Measurements from ENCODE around the gene DLGAP1.
"Not testable (repeated sequence)": the region's sequence is repeated elsewhere in the genome, so short reads cannot be mapped to it uniquely, and the experiment has no call there.

Gene DLGAP1

DNA sequence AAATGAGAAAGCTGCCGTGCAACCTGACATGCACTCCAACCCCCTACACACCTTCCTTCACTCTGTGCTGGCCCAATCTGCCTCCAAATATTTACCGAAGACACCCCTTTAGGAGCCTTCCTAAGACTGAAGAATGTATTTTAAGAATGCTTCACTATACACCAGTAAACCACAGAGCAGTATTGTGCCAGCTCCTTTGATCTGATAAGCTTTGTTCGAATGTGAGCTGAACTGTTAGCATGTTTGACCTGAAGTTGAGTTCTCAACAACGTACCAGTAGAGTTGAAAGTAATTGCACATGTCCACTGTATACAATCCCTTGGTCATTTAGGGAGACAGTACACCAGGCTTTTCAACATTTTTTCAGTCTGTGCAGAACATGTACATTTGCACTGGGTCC, 745.9 kb downstream of the DLGAP1 start:
- DNase-seq, result no peak

DNA sequence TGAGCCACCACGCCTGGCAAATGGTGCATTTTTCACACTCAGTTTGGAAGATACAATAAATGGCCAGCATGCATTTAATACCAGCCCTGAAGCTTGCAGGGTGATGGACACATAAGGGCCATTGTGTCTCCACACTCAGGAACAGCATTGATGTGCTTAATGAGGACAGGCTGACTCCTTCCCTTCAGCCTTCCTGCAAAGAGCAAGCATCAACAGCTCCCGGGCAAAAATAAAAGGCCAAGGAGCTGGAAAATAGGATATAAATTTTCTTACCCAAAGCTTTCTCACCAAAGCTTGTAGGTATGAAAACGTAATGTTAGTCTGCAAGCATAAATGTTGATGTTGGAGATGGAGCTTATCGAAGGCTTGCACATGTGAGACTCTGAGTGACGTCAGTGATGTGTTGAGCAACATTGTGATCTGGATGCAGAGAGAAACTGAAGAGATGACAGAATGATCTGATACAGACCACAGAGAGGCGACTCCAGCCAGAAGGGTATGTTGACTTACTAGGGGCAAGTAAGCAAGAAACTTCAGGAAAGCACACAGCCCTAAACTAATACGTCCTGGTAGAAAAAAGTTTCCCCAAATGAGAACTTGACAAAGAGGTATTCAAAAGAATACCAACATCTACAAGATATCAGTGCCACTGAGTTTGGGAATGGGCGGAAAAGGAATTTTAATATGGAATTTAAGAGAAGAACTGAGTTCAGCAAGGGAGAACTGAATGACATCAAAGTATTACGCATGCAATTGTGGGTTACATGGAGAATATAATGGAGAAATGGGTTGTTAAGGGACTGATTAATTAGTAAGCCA, 748.6 kb downstream of the DLGAP1 start:
- DNase-seq, result no peak

DNA sequence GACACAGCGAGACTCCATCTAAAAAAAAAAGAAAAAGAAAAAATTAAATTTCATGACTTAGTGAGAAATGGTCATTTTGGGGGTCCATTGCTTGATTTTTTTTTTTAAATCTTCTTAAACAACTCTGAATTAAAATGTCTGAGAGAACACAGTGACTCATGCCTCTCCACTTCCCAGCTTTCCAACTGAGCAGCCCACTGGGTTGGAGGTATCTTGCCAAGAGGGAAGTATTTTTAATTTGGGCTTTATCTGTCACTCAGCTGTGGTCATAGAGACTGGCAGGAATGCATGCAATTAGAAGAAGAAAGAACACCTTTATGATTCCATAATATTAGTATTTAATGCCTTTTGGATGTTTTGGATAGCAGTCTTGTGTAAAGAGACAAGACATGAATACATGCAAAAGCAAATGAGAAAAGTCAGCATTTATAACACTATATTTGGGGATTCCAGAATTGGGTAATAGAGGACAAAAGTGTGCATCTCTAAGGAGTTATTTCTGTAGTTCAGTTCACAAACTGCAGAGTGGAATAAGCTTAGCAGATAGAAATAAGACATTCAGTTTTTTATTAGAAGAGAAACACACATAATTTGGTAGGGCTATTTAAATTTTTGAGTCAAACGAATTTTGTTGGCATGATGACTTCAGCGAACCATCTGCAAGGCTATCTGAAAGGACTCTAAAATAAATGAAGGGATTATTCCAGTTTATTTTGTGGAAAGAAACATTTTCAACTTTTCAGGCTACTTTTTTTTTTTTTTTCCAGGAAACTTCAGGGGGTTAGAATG, 750.4 kb downstream of the DLGAP1 start:
- DNase-seq, result no peak

DNA sequence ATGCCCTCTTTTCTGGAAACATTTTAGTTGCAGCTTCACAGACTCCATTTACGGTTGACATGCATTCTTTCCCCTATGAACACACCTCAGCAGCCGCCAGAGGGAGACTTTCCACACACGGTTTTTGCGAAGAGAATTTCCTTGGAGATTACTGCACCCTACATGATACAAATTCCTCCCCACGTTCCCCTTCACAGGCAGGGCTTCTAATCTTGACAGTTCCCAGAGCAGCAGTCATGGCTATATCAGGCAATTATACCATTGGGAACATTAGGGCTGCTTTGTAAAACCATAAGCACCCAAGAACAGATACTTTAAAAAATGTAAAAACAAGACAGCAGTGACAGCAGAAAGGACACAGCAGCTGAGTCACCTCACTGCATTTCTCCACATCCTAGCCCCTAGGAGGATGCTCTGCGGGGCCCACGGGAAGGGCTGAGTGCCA, 751.4 kb downstream of the DLGAP1 start:
- no peak for DNase-seq

DNA sequence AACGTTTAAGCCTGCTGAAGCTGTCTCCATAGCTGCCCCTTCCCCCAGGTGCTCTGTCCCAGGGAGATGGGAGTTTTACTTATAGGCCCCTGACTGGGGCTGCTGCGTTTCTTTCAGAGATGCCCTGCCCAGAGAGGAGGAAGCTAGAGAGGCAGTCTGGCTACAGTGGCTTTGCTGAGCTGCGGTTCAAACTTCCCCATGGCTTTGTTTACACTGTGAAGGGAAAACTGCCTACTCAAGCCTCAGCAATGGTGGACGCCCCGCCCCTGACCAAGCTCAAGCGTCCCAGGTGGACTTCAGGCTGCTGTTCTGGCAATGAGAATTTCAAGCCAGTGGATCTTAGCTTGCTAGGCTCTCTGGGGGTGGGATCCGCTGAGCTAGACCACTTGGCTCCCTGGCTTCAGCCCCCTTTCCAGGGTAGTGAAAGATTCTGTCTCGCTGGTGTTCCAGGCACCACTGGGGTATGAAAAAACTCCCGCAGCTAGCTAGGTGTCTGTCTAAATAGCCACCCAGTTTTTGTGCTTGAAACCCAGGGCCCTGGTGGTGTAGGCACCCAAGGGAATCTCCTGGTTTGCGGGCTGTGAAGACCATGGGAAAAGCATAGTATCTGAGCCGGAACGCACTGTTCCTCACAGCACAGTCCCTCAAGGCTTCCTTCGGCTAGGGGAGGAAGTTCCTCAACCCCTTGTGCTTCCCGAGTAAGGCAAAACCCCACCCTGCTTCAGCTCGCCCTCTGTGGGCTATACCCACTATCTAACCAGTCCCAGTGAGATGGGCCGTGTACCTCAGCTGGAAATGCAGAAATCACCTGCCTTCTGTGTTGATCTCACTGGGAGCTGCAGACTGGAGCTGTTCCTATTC, 755.2 kb downstream of the DLGAP1 start:
- DNase-seq, result not testable (repeated sequence)

DNA sequence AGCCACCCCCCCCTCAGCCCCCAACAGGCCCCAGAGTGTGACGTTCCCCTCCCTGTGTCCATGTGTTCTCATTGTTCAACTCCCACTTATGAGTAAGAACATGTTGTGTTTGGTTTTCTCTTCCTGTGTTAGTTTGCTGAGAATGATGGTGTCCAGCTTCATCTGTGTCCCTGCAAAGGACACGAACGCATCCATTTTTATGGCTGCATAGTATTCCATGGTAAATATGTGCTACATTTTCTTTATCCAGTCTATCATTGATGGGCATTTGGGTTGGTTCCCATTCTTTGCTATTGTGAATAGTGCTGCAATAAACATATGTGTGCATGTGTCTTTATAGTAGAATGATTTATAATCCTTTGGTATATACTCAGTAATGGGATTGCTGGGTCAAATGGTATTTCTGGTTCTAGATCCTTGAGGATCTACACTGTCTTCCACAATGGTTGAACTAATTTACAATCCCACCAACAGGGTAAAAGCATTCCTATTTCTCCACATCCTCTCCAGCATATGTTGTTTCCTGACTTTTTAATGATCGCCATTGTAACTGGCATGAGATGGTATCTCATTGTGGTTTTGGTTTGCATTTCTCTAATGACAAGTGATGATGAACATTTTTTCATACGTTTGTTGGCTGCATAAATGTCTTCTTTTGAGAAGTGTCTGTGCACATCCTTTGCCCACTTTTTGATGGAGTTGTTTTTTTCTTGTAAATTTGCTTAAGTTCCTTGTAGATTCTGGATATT, 760.9 kb downstream of the DLGAP1 start:
- not testable (repeated sequence) for DNase-seq

DNA sequence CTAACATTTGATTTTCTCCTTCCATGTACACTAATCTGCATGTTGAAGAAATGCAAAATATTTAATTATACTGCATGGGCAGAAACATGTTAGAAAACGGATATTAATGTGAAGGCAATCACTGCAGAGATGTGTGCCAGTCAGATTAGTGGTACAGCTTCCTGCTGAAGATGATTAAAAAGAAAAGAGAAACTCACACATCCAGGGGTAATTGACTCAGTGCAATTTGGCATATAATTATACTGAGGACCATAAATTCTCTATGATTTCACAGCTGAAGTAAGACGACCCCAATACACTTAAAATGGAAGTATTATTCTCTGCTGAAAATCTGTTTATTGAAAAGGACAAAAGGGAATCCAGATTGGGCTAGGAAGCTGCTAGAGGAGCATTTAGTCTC, 761.7 kb downstream of the DLGAP1 start:
- DNase-seq, result no peak

DNA sequence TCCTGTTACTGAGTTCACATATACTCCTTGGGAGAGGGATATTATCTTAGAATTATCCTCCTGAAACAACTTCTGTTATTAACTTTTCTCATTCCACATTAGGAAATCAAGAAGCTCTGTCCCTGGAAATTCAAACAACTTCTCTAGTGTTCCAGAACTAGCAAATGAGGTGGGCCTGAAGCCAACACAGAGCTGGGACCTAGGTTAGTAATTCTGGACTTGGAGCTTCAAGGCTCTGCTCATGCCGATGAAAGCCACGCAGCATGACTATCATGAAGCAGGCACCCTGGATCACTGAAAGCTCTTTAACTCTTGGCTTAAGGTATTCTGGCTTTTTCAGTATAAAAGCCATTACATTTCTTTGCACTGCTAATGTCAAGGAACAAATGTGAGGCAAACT, 762.4 kb downstream of the DLGAP1 start:
- DNase-seq, result no peak

DNA sequence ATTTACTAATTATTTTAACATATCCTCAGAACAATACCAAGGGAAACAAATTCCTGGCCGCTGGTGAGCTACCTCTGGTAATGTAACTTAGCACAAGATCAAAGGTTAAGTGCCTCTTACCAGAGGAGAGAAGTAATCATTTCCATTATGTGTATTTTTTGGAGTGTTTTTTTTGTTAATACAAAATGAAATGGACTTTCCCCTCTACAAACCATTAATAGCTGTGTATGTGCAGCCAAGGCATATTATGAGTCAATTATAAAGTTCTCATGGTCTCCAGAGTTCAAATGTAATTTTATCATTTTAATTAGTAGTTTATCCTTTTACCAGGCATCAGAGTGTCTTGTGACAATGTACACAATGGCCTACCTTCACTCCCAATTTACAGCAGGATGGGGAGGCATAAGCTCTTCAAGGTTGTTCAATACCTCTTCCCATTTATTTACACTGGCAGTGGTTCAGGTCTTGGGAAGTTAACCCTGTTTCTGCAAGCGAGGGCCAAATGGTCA, 762.9 kb downstream of the DLGAP1 start:
- DNase-seq, result no peak

DNA sequence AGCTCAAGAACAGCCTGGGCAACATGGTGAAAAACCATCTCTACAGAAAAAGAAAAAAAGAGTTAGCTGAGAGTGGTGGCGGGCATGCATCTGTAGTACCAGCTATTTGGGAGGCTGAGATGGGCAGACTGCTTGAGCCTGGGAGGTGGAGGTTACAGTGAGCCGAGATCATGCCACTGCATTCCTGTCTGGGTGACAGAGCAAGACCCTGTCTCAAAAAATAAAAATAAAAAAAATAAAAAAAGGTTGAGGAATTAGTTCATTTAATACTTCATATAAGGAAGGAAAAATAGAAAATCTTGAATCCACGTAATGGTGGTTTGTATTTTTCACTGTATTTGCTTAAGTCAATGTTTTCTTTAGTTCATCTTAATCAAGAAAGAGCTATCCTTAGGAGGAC, 763.4 kb downstream of the DLGAP1 start:
- DNase-seq, result no peak

DNA sequence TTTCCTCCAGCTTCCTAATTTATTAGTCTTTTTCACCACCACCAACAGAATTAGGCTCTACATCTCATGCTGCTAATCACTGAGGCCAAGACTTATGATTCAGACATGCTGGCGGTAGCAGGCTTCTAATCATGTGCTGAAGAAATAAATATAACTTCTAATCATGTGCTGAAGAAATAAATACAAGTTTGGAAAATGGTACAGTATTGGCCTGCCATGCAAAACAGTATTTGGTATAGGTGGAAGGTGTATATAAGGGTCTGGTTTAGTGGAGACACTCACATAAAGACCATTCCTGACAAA, 764.4 kb downstream of the DLGAP1 start:
- no peak for DNase-seq

DNA sequence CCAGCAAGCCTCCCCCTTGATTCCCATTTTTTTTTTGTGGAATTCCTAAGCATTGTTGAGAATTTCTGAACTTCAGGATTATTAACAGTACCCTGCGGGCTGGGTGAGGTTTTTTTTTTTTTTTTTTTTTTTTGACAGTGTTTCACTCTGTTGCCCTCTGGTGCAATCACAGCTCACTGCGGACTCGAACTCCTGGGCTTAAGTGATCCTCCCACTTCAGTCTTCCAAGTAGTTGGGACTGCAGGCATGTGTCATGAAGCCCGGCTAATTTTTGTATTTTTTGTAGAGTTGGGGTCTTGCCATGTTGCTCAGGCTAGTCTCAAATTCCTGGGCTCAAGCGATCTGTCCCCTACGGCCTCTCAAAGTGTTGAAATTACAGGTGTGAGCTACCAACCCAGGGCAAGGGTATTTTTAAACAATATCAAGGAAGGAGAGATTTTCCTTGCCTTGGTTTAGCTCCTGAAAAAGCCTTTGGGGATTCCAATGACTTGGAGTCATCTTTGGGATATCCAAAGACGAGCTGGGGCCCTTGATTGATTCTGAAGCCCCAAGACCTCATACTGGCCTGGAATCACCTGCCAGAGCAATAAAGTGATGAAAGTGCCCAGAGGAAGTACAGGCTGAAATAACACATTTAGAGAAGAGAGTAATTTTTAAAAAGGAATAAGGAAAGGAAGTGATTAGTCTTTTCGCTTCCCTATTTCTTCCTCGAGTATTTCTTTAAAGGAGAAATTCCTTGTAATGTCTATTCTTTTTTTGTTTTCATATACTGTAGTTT, 764.9 kb downstream of the DLGAP1 start:
- no peak for DNase-seq

DNA sequence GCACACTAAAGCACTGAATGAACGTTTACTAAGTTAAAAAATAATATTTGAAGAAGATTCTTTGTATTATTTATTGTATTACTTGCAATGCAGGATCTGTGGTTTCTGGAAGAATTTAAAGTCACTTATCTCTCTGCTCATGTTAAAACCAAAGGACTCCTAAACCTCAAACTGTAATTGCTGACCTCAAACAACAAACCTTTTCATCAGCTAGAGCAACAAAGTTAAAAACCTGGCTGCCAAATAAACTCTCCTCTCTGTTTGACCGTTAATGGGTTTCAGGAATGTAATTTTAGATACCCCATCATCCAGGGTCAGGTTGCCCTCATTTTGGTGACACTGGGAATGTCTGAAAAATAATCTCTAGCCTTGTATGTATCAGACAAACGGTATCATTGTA, 766.0 kb downstream of the DLGAP1 start:
- DNase-seq, result no peak

DNA sequence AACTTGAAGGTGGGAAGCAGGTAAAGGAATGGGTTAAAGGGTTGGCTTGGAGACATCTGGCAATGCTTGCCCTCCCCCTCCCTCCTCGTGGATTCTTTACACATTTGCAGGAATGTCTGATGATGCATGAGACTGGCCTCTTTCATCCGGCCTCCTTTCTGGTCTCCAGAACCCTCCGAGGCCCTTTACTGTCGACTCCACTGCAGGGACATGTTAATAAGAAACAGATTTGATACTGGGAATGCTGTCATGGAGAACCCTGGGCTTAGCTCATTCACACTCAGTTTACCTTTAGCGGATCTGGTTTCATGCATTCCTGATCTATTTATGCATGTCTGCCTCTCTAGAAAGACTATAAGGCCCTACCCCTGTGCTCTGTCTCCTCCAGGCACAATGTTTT, 766.4 kb downstream of the DLGAP1 start:
- no peak for DNase-seq

DNA sequence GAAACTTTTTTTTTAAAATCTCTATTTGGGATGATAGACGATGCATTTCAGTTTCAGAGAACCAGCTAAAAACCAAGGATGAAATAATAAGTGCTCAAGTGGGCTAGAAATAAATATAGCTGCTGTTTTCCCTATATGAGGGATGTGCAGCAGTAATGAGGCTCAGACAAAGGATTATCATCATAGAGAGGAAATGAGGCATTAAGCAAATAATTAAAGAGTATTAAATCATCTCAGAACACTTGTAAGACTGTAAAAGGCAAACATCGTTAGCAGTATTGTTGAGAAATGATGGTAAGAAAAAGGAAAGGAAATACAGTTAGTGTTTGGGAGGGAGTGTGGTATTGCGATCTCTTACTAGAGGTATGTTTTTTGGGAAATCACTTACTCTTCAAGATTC, 771.6 kb downstream of the DLGAP1 start:
- DNase-seq, result no peak

DNA sequence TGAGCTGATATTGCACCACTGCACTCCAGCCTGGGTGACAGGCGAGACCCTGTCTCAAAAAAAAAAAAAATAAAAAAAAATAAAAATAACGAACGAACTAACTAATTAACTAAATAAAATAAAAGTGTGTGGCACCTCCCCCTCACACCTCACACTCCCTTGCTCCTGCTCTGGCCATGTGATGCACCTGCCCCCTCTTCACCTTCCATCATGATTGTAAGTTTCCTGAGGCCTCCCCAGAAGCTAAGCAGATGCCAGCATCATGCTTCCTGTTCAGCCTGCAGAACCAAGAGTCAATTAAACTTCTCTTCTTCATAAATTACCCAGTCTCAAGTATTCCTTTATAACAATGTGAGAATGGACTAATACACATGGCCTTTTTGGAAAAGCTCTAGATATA, 773.0 kb downstream of the DLGAP1 start:
- no peak for DNase-seq

DNA sequence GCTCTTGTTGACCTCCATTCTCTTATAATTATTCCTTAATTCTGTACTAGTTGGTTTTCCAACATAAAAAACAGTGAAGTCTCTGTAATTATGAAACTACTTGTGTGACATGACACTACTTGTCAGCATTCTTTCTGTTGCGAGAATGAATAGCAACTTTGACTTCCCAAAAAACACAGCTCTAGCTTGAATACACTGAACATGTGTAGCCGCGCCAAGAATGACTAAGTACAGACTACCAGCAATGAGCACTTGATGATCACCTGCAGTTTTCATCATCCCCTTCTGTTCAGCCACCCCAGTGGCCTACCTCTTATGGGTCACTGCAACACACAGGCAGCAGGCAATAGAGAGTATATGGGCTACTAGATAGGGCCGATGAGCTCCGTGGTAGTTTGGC, 775.9 kb downstream of the DLGAP1 start:
- DNase-seq, result no peak

DNA sequence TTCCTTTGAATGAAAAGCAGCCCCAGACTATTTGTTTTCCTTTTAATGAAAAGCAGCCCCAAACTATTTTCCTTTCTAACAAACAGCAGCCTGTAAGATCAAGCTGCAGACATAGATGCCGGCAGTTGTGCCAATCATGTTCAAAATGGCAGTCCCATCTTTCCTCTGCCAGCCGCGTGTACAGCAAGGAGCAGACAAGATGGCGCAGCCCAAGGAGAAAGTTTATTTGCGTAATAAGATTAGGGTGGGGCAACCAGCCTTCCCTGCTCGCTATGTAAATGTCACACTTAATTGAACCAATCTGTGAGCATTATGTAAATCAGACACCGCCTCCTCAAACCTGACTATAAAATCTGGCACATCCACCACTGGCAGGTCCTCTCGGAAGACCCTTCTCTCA, 779.1 kb downstream of the DLGAP1 start:
- no peak for DNase-seq

DNA sequence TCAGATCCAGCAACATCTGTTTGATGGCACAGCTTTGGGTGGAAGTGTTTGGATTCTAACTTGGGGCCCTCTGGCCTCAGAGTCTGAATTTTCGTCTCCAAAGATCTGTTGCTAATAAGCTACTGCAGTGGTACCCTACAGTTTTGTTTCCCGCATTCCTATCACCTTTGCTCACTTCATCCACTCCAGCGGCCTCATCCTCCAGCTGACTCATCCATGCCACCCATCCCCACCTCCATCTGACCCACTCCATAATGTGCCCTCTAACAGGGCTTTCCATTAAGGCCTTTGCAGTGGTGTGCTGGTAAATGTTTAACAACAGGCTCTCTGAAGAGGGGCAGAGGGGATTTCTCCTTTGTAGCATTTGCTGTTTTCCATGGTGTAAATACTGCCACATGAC, 779.7 kb downstream of the DLGAP1 start:
- DNase-seq, result no peak

DNA sequence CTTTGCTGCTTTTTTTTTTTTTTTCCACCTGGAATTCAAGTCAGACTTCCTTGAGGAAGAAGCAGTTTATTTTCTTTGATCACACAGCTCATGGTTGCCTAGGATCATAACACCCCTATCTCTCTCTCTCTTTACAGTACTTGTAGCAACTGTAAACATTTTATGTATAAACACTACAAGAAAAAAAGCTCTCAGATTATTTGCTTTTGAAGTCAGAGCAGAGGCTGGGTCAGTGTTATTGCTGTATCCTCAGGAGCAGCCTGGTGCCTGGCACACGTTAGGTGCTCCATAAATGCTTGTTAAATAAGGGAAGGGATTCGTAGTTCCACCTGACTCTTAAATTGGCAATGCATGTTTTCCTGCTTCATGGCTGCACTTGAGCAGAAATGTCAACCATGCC, 783.9 kb downstream of the DLGAP1 start:
- no peak for DNase-seq

DNA sequence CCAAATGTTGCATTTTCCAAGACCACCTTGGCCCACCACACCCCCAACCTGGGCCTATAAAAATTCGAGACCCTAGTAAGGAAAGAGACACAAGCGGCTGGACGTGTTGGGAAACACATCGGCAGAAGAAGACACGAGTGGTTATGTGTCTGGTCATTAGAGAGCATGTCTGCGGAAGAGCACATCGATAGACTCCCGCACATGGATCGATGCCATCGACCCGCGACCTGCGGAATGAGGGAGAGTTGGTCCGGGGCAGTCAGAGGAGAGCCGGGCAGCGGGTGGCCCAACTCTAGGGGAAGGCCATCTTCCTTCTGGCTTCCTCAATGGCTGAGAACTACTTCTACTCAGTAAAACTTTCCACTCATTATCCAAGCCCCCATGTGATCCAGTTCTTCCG, 785.7 kb downstream of the DLGAP1 start:
- DNase-seq, result no peak
